ENCODE measurements around the gene FBLIM1. TPM values are rescaled to one million over a fixed set of nuclear protein-coding genes. Genes with fewer than 3 reads are reported as not detected.

FBLIM1 gene
- total RNA-seq, 1 experiment from 2014 or later, result 6.0 TPM

- Histone ChIP-seq H3K79me2 (ENCODE audit: insufficient read depth, low read length) (no peaks in the 10 kb centered on the region), H3K9me2 (ENCODE audit: insufficient read depth) (no peaks in the 10 kb centered on the region), H3K4me2 (ENCODE audit: low read length) (peak overlapping the region; percentile 78), H3K9me3 (ENCODE audit: control insufficient read depth in 1 of 2, insufficient read depth in 1 of 2, low read depth in 1 of 2, low read length in 2 of 2) (no peaks in the 10 kb centered on the region), H3K36me3 (ENCODE audit: control insufficient read depth in 1 of 2, insufficient read depth in 2 of 2, low read length in 2 of 2) (no peaks in the 10 kb centered on the region), H4K20me1 (ENCODE audit: insufficient read depth) (no peaks in the 10 kb centered on the region), H3K4me3 (replicated peaks in 1 of 2; ENCODE audit: low read depth in 1 of 2, low read length in 2 of 2) (peak overlapping the region; percentile 27 to 44), H3K27me3 (ENCODE audit: insufficient read depth, low read length) (no peaks in the 10 kb centered on the region), H3K9ac (ENCODE audit: low read length) (peak overlapping the region; percentile 68), H3K4me1 (ENCODE audit: control insufficient read depth in 1 of 2, insufficient read depth in 2 of 2, low read length in 2 of 2) (peaks cover 70 to 94% of the 10 kb centered on the region in 2 experiments), H3K27ac (ENCODE audit: low read depth, low read length) (peak overlapping the region; percentile 77), H2AFZ (ENCODE audit: low read depth, low read length, poor library complexity, severe bottlenecking) (no peak overlapping the region)
- ChIA-PET RAD21 (ENCODE audit: low non-redundant PET in 1 of 2, low total read pairs in 2 of 2, uncharacterized antibody in 2 of 2, unreplicated experiment in 2 of 2) (no interaction called here), POLR2A (interaction anchor here (0.7 to 1.6 kb wide), 7 partner anchors 12 to 198 kb away, joined by 3 to 6 read pairs (median 4); no protein-coding TSS in a partner anchor), CTCF (interaction anchor here (5.8 kb wide), 1 partner anchor 16 kb away, joined by 35 read pairs; no protein-coding TSS in a partner anchor)
- peak; percentile 83 for DNase-seq (ENCODE audit: low read depth, low spot score)
- intact Hi-C loops (cut with micrococcal nuclease), result loop anchor here (2.0 kb wide), 1 partner anchor 36 kb away; no protein-coding TSS in a partner anchor
- peak; percentile 30 for TF ChIP-seq YY1 (IDR thresholded peaks at IDR 0.05; ENCODE audit: extremely low read depth, insufficient replicate concordance, low read depth, low read length)
- no peak for TF ChIP-seq ATF3 (IDR thresholded peaks at IDR 0.05)
- TF ChIP-seq POLR2AphosphoS5 (IDR thresholded peaks at IDR 0.05; ENCODE audit: low read depth, low read length), result peak; percentile 54
- BruUV-seq (replicated peaks), result no TSS peak
- peak; percentile 49 for ATAC-seq
Observed at GRCh38 chr1:15799004-15799867, 40.6 kb downstream of the FBLIM1 start.

DNA sequence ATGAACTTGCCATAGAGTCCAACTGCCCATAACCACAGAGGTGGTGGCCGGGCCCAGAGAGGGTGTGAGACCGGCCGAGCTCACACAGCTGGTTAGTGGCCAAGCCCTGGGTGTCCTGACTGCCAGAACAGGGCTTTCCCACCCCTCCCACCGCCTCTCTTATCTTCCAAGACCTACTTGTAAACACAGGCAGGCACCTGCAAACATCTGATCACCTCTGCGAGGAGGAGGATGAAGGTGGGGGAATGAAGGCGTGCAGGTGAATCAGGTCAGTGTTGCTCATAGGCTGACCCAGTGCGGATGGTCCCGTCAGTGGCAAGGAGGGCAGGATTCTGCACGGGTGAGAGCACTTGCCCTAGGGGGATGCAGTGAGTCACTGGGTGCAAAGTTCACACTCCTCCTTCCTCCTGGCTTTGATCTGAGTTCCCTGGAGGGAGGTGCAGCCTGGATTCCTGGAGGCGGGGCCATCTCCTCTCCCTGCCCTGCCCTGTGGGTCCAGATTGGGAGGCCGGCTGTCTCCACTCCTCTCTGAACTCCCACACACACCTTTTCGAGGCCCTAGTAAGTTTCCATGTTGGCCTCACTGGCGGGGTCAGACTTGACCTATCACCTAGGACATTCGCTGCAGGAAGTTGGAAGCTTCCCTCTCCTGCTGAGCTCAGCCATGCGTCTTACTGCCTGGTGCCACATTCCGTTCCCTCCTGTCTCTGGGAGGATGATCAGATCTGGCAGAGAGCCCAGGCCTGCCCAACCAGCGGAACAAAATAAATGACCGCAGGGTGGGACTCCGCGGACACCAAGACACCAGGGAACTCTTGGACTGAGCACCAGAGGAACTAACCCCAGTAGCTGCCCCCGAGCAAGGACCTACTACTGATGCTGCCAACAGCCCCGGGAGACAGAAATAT, 41.6 kb downstream of the FBLIM1 start:
- intact Hi-C loops (cut with micrococcal nuclease), result loop anchor here (2.0 kb wide), 1 partner anchor 35 kb away; no protein-coding TSS in a partner anchor
- no peaks in the 10 kb centered on the region for H3K36me3 ChIP-seq (ENCODE audit: control insufficient read depth in 1 of 2, insufficient read depth in 2 of 2, low read length in 2 of 2)
- no peaks in the 10 kb centered on the region for H3K79me2 ChIP-seq (ENCODE audit: insufficient read depth, low read length)
- H3K4me2 ChIP-seq (ENCODE audit: low read length), result peak overlapping the region; percentile 78
- ChIA-PET RAD21 (ENCODE audit: low non-redundant PET in 1 of 2, low total read pairs in 2 of 2, uncharacterized antibody in 2 of 2, unreplicated experiment in 2 of 2) (interaction anchor here in 1 of 2 experiments (0.6 kb wide), 1 partner anchor 16 kb away, joined by 3 read pairs; no protein-coding TSS in a partner anchor), CTCF (interaction anchor here (1.8 to 5.8 kb wide), 2 partner anchors 8 to 15 kb away, joined by 6 to 35 read pairs; no protein-coding TSS in a partner anchor), POLR2A (interaction anchor here (0.8 to 1.6 kb wide), 4 partner anchors 12 to 197 kb away, joined by 3 to 6 read pairs (median 4); no protein-coding TSS in a partner anchor)
- no TSS peak for BruUV-seq (replicated peaks)
- TF ChIP-seq TCF7L2 (IDR thresholded peaks at IDR 0.05; ENCODE audit: borderline replicate concordance, extremely low read depth, insufficient read depth, insufficient read length) (peak; percentile 99), CBX3 (IDR thresholded peaks at IDR 0.05; ENCODE audit: low read depth) (no peak), EZH2phosphoT487 (IDR thresholded peaks at IDR 0.05; ENCODE audit: borderline replicate concordance) (no peak)
- TF ChIP-seq, protein P1, sequence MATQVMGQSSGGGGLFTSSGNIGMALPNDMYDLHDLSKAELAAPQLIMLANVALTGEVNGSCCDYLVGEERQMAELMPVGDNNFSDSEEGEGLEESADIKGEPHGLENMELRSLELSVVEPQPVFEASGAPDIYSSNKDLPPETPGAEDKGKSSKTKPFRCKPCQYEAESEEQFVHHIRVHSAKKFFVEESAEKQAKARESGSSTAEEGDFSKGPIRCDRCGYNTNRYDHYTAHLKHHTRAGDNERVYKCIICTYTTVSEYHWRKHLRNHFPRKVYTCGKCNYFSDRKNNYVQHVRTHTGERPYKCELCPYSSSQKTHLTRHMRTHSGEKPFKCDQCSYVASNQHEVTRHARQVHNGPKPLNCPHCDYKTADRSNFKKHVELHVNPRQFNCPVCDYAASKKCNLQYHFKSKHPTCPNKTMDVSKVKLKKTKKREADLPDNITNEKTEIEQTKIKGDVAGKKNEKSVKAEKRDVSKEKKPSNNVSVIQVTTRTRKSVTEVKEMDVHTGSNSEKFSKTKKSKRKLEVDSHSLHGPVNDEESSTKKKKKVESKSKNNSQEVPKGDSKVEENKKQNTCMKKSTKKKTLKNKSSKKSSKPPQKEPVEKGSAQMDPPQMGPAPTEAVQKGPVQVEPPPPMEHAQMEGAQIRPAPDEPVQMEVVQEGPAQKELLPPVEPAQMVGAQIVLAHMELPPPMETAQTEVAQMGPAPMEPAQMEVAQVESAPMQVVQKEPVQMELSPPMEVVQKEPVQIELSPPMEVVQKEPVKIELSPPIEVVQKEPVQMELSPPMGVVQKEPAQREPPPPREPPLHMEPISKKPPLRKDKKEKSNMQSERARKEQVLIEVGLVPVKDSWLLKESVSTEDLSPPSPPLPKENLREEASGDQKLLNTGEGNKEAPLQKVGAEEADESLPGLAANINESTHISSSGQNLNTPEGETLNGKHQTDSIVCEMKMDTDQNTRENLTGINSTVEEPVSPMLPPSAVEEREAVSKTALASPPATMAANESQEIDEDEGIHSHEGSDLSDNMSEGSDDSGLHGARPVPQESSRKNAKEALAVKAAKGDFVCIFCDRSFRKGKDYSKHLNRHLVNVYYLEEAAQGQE (IDR thresholded peaks at IDR 0.05; ENCODE audit: low read depth), result no peak
- H3K4me1 ChIP-seq (ENCODE audit: control insufficient read depth in 1 of 2, insufficient read depth in 2 of 2, low read length in 2 of 2), result peaks cover 63 to 84% of the 10 kb centered on the region in 2 experiments
- H3K27ac ChIP-seq (ENCODE audit: low read depth, low read length), result peak overlapping the region; percentile 77
- no peaks in the 10 kb centered on the region for H3K9me3 ChIP-seq (ENCODE audit: control insufficient read depth in 1 of 2, insufficient read depth in 1 of 2, low read depth in 1 of 2, low read length in 2 of 2)
- H4K20me1 ChIP-seq (ENCODE audit: insufficient read depth), result no peaks in the 10 kb centered on the region
- no peaks in the 10 kb centered on the region for H3K27me3 ChIP-seq (ENCODE audit: insufficient read depth, low read length)
- no peaks in the 10 kb centered on the region for H3K9me2 ChIP-seq (ENCODE audit: insufficient read depth)
- H3K9ac ChIP-seq (ENCODE audit: low read length), result peak overlapping the region; percentile 68
- H3K4me3 ChIP-seq (replicated peaks in 1 of 2; ENCODE audit: low read depth in 1 of 2, low read length in 2 of 2), result peak overlapping the region; percentile 27 to 44
- ATAC-seq, result peak; percentile 69
- H2AFZ ChIP-seq (ENCODE audit: low read depth, low read length, poor library complexity, severe bottlenecking), result no peak overlapping the region
- peak; percentile 85 for DNase-seq (ENCODE audit: low read depth, low spot score)

Measured in HCT116 (cell line).